Mesenteric fat pad (tissue), 1 donor: ENCODE results near the gene GRIA3. TPM values are rescaled to one million over a fixed set of nuclear protein-coding genes. Genes with fewer than 3 reads are reported as not detected.
"Not testable (repeated sequence)": the region's sequence is repeated elsewhere in the genome, so short reads cannot be mapped to it uniquely, and the experiment has no call there.

Experiments used
- DNase-seq: peaks from one replicate; pipeline ENCODE4 v3.0.0-alpha.2; 2020; ENCODE audit warnings: low spot score
- total RNA-seq: library from RNA; stranded (reverse); fragmentation: NEBNext Ultra II Directional; extraction: Animal tissue kit (Norgen Biotek cat#: 25700); gene quantifications from one replicate; pipeline ENCODE4 v1.2.1, GENCODE V29; 2021
- donor health status: DM: yes; HTN: yes; CAD: no.

Gene GRIA3
- total RNA-seq, 1 donor from 2014 or later, result 0.71 TPM

DNA sequence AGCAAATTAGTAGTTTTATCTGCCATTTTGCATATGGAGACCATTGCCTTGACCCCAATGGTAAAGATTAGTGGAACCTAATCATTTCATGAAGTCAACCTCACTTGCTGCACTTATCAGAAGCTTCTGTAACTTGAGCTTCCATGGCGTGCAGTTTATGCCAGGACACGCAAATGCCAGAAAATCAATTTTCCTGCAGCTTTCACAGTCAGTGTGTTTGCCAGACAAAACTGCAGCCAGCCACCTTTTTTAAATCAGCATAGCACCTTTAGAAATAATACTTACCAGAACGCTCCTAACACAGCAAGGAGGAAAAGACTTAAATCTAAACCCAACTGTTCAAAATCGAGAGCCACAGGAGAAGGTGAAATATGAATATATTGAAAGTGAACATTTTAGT, 265.3 kb downstream of the GRIA3 start:
- DNase-seq, result no peak

- DNase-seq, result no peak
Observed at GRCh38 chrX:123450222-123450621, 266.1 kb downstream of the GRIA3 start.

- no peak for DNase-seq
Observed at GRCh38 chrX:123454712-123455431, 270.8 kb downstream of the GRIA3 start.

DNA sequence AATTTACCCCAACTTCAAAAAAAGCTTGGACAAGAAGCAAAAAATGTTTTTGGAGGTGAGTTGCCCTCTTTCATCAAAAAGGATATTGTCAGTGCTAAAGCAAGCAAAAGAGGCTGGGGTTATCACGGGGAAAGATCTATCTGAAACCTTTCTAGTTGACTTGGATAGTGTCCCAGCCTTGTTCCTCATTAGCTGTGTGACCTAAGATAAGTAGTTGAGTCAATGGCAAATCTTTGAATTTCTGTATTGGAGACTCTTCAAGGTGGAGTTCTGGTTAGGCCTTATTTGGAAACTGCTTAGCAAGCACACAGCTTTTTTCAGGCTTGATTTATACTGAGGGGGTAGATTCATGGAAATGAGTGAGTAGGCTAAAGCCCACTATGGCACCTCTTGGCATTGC, 271.6 kb downstream of the GRIA3 start:
- DNase-seq, result no peak

DNA sequence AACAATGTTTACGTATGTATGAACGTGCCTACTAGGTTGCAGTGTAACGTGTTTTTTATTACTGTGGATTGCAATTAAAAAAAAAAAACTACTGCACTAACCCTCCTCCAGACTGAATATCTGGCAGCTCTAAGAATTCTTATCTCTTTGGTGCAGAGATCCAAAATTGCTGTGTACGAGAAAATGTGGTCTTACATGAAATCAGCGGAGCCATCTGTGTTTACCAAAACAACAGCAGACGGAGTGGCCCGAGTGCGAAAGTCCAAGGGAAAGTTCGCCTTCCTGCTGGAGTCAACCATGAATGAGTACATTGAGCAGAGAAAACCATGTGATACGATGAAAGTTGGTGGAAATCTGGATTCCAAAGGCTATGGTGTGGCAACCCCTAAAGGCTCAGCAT, 280.6 kb downstream of the GRIA3 start:
- no peak for DNase-seq

DNA sequence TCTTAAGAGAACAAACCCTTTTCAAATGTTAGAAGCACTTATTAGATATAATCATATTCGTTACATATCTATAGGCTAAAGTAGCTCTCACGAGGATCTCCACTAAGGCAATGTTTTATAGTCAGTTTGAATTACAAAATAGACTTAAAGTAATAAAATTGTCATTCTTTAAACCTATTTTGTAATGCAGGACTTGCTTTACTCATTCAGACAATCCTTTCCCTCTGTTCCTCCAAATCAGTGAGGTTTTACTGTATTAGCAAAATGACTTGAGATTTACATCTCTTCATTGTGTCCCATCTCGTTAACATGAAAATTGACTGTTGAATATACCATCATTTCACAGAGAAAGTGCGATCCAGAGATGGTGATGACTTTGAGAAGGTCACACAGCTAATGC, 284.4 kb downstream of the GRIA3 start:
- no peak for DNase-seq

DNA sequence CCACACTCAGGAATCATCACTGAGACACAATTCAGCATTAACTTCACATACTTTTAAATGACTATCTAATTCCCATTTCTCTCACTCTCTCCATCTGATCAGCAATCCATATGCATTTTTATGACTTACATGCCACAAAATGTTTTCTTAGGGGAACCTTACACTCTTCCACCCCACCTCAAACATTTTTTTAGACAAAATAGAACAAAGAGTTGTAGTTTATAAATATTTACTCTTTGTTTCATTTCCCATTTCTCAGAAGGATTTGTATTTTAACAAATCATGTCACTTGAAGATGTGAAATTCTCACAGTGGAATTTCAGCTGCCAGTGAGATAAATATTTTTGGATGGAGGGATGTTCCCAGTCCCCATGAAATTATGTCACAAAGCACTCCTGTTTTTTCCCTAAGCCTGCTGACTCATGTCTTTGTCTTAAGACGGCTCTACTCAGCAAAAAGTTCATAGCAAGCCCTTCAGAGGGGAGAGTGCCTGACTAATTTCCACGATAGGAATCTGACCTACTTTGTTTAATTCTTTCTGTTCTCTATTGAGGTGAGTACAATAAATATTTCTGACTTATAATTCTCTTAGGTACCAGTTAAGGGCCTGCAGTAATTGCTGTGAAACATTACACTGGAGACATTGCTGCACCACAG, 291.1 kb downstream of the GRIA3 start:
- no peak for DNase-seq

DNA sequence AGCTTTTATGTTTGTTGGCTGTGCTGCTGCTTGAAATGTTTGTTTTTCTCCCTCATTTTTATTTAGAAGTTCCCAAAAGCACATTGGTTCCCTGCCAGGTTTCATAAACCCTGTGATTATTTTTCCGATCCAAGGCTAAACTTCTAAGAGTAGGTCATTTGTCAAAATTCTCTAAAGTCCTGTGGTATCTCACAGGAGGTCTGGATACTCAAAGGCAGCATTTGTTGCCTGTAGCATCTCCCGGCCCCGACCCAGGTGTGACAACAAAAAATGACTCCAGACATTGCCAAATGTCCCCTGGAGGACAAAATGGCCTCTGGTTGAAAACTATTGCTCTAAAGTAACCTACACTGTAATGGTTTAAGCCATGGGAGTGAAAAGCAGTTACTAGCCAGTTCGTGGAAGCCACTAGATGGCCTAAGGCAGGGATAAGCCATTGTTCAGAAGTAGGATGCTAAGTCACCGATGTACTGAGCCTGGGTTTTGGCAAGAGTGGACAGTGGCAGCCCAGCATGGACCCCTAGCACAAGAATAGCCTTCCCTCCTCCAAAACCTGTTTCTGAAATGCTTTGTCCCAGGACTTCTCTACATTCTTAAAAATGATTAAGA, 292.6 kb downstream of the GRIA3 start:
- DNase-seq, result no peak

DNA sequence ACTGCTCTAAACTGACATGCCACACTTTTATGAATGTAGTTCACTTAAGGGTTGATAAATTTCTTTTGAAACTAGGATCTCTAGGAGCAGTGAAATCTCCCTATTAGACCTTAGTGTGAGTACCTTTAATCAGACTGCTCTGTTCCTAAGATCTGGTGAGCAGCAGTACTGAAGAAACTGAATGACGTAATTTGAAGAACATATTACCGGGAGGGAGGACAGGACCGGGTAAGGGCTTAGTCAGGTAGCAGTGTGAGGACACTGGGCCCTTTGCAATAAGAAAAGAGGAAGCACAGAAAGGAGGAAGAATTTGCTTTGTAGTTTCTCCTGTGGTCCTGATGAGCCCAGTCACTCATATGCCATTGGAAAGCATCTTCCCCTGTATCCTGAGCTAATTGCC, 293.6 kb downstream of the GRIA3 start:
- DNase-seq, result no peak

- DNase-seq, result no peak
Observed at GRCh38 chrX:123481913-123482851, 298.1 kb downstream of the GRIA3 start.

- DNase-seq, result no peak
Observed at GRCh38 chrX:123486297-123486696, 302.2 kb downstream of the GRIA3 start.

DNA sequence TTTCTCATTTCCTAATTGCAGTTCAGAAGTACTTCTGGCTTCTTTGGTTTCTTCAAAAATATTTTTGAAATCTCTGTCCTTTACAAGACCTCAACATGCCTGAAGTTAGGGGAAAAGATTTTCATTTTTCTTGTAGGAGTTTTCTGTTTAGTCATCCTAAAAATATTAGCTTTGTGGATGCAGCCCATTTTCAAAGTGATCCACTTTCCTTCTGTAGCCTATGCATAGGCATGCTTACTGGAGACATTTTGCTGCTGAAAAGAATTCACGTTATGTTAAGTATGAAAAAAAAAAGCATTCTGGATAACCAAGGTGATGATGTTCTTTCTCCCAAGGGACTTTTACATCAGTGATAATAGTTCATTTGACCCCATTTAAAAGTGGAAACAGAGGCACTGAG, 303.2 kb downstream of the GRIA3 start:
- DNase-seq, result no peak

DNA sequence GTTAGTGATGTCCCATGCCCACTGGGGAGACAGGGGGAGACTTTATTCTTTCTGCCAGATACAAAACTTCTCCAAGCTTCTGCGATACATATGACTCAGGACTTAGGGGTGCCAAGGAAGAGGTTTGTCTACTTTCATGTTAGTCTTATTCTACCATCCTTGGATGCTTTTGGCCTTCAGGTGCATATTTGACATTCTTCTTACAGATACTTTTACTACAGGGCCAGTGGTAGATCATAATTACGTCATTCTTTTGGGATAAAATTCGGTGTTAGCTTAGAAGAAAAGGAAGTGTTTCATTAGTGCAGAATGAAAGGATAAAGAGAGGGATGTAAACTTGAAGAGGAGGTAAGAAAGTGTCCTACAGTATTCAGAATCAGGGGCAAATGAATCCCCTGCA, 303.6 kb downstream of the GRIA3 start:
- DNase-seq, result no peak

GRCh38 chrX:123489011-123489410, 304.9 kb downstream of the GRIA3 start:
- DNase-seq, result no peak

DNA sequence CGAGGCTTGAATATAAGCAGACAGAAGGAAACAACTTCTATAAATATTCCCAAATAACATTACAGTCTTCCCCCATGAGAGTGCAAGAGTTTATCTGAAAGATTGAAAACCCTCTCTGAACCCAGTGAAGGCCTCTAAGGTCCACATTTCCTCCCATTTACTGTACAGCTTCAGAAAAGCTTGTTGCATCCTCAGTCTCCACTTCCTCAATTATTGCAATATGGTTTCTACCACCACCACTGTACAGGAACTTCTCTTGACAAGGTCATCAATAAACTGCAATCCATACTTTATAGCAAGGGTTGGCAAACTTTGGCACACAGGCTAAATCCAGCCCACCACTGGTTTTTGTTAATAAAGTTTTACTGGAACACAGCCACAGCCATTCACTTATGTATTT, 309.8 kb downstream of the GRIA3 start:
- no peak for DNase-seq

- DNase-seq, result no peak
Observed at GRCh38 chrX:123499787-123500186, 315.7 kb downstream of the GRIA3 start.

GRCh38 chrX:123504047-123504446, 320.0 kb downstream of the GRIA3 start:
- DNase-seq, result no peak

DNA sequence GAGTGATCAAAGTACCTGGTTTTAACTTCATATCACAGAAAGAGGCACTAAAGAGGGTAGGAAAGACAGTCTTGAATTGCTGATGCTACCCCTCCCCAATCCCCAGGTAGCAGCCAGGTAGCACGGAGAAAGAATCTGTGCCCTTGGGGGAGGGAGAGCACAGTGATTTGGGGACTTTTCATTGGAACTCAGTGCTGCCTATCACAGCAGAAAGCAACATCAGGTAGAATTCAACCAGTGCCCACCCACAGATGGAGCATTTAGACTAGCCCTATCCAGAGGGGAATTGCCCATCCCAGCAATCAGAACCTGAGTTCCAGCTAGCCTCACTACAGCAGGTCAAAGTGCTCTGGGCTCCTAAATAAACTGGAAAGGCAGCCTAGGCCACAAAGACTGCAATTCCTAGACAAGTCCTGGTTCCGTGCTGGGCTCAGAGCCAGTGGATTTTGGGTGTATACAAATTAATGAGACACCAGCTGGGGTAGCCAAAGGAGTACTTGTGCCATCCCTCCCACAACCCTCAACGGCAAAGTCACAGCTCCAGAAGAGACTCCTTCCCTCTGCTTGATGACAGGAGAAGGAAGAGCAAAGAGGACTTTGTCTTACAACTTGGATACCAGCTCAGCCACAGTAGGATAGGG, 320.7 kb downstream of the GRIA3 start:
- no peak for DNase-seq

- no peak for DNase-seq
Observed at GRCh38 chrX:123513585-123514278, 329.7 kb downstream of the GRIA3 start.

DNA sequence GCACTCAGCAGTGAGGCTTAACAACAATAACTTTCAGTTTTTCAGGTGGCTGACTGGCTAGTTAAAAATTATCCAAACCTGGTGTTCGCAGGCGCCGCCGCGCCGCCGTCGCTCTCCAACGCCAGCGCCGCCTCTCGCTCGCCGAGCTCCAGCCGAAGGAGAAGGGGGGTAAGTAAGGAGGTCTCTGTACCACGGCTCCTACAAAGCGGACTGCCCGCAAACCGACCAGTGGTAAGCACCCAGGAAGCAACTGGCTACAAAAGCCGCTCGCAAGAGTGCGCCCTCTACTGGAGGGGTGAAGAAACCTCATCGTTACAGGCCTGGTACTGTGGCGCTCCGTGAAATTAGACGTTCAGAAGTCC, 330.2 kb downstream of the GRIA3 start:
- not testable (repeated sequence) for DNase-seq

DNA sequence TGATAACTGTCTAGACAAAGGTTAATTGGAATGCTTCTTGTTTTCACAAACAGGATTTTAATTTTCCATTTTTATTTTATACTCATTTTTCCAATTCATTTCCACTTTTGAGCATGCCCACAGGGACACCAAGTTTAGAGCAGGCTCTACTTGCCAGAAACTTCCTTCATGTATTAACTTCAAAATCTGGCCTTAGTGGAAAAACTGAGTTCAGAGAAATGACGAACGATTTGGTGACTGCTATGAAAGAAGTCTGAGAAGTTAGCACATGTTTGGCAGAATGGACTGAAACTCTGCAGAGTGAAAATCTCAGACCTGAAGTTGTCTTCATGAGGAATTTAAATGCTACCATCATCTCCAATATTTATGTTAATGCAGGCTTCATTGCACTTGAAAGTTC, 334.7 kb downstream of the GRIA3 start:
- DNase-seq, result no peak
